ENCODE data around the gene LIMK2.
"Not testable (repeated sequence)": the region's sequence is repeated elsewhere in the genome, so short reads cannot be mapped to it uniquely, and the experiment has no call there.

Gene LIMK2

DNA sequence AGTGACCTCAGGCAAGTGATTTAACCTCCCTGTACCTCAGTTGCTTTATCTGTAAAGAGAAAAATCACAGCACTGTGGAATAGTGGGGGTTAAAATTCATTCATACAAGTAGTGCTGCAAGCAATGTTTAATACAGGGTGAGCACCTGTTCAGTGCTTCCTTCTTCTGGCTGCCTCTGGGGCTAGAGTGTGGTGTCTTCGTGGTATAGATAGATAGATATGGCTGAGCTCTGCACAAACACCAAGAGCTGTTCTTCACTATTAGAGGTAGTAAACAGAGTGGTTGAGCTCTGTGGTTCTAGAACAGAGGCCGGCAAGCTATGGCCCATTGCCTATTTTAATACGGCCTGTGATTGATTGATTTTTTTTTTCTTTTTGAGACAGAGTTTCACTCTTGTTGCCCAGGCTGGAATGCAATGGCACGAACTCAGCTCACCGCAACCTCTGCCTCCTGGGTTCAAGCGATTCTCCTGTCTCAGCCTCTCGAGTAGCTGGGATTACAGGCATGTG lies 32.9 kb downstream of the LIMK2 start:
- DNase-seq, result no peak

GRCh38 chr22:31245998-31246397 lies 33.9 kb downstream of the LIMK2 start:
- DNase-seq, result not testable (repeated sequence)

- DNase-seq, result no peak
These were observed 34.6 kb downstream of the LIMK2 start for GRCh38 chr22:31246687-31247086.

GRCh38 chr22:31247726-31248125 lies 35.6 kb downstream of the LIMK2 start:
- no peak for DNase-seq

GRCh38 chr22:31248138-31248745 lies 36.1 kb downstream of the LIMK2 start:
- peak; percentile 58 for DNase-seq

GRCh38 chr22:31248965-31249958 lies 37.2 kb downstream of the LIMK2 start:
- DNase-seq, result no peak

- no peak for DNase-seq
These were observed 38.9 kb downstream of the LIMK2 start for GRCh38 chr22:31250740-31251600.

GRCh38 chr22:31253949-31254348 lies 41.9 kb downstream of the LIMK2 start:
- no peak for DNase-seq

- no peak for DNase-seq
These were observed 47.8 kb downstream of the LIMK2 start for GRCh38 chr22:31259798-31260473.

DNA sequence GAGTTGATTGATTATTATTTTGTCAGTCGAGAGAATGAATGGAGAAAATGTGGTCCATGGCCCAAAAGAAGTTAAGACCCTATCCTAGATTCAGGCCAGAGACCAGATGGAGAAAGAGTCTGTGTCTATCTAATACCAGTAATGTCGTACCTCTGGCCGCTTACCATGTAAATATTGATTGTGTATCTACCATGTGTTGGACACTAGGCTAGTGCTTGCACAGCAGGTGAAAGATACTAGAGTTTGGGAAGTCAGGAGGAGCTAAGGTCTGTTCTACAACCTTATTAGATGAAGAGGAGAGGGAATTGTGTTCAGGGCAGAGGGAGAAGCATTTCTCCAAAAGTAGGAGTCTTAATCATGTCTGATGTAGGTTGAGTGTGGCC lies 48.4 kb downstream of the LIMK2 start:
- DNase-seq, result no peak

- no peak for DNase-seq
These were observed 50.4 kb downstream of the LIMK2 start for GRCh38 chr22:31262312-31263133.

GRCh38 chr22:31263896-31264640 lies 52.0 kb downstream of the LIMK2 start:
- no peak for DNase-seq

DNA sequence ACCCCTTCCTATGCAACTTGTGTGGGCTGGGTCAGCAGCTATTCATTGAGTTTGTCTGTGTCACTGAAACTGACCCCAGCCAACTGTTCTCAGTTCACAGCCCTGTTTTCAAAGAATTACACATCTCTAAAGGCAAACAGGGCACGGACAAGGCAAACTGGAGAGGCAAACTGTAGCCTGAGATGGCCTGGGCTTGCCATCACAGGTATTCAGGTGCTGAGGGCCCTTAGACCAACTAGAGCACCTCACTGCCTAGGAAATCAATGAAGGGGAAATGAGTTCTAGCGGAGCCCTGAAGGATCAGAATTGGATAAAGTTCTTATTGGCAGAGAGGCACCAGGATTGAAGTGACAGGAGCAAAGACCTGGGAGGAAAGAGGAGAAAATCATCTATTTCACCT lies 56.2 kb downstream of the LIMK2 start:
- DNase-seq, result no peak

- DNase-seq, result no peak
These were observed 57.9 kb downstream of the LIMK2 start for GRCh38 chr22:31269892-31270579.

DNA sequence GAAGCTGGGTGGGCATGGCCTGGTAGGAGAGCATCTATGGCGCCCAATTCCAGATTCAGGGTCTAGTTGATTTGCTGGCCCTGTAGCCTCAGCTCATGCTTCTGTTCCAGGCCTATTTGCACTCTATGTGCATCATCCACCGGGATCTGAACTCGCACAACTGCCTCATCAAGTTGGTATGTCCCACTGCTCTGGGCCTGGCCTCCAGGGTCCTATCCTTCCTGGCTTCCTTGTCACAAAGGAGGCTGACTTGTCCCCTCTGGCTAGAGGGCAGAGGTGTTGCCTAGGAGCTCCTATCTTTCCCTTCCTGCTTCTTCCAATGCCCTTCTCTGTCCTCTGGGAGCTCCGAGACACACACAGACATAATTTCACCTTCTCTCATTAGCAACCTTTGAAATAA lies 58.9 kb downstream of the LIMK2 start:
- DNase-seq, result no peak

DNA sequence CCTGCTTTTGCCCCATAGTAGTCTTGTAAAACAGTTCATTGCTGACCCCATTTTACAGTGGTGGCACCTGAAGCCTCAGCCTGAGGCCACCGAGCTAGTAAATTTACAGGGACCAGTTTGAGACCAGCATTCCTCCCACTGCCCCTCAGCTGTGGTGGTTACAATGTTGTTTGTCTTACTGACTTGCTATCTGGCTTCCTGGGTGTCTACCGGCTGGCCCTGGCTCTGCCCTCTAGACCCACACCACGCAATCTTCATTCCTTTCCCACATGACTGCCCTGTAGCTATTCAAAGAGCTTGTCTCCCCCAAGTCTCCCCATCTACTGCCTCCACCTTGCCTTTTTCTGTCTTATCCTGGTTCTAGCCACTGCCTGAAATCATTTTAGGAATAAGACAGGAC lies 59.4 kb downstream of the LIMK2 start:
- no peak for DNase-seq

DNA sequence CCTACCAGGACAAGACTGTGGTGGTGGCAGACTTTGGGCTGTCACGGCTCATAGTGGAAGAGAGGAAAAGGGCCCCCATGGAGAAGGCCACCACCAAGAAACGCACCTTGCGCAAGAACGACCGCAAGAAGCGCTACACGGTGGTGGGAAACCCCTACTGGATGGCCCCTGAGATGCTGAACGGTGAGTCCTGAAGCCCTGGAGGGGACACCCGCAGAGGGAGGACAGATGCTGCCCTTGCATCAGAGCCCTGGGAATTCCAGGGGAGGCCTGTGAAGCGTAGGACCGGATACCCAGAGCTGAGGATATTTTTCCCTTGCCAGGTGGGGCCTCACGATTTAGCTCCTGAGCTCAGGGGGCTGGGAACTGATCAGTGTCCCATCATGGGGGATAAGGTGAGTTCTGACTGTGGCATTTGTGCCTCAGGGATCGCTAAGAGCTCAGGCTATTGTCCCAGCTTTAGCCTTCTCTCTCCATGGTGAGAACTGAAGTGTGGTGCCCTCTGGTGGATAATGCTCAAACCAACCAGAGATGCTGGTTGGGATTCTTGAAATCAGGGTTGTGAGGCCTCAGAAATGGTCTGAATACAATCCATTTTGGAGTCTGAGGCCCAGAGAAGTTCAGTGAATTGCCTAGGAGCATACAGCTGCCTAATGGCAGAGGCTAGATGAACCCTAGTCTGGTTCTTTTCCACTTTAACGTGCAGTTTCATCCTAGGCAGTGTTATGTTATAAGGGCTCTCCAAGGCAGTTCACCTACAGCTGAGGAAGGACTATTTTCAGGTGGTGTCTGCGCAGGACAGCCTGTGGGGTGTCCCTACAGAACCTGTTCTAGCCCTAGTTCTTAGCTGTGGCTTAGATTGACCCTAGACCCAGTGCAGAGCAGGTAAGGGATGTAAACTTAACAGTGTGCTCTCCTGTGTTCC lies 60.7 kb downstream of the LIMK2 start:
- no peak for DNase-seq

- DNase-seq, result no peak
These were observed 61.9 kb downstream of the LIMK2 start for GRCh38 chr22:31274017-31274416.

- no peak for DNase-seq
These were observed 62.9 kb downstream of the LIMK2 start for GRCh38 chr22:31275018-31275417.
